PC-9 (cell line): Measurements from ENCODE around the gene IREB2. TPM values are rescaled to one million over a fixed set of nuclear protein-coding genes. Genes with fewer than 3 reads are reported as not detected.

Experiments
- BruUV-seq: library from RNA; stranded (reverse); fragments of 400-500 nt; replicated peaks from 2 replicates; lab custom pipeline; 2021; lab: Mats Ljungman, UMichigan
- CTCF ChIA-PET: fragments of 300-600 bp; sonication (Branson Sonifier 250); formaldehyde crosslinking; loops from one replicate; lab custom pipeline; 2022; ENCODE audit warnings: antibody characterized with exemption; lab: Charles Lee
- POLR2A ChIA-PET: fragments of 300-600 bp; sonication (Branson Sonifier 250); formaldehyde crosslinking; loops from one replicate; lab custom pipeline; 2022; ENCODE audit warnings: antibody characterized with exemption; ENCODE audit not compliant: unreplicated experiment; lab: Charles Lee
- DNase-seq, 2 experiments: peaks; one replicate each; pipeline versions ENCODE4 v3.0.0 to v3.0.0-alpha.2; 2015 to 2022; ENCODE audit warnings: mixed read lengths in 1 of 2
- H2AFZ ChIP-seq: fragments of 200-600 bp; sonication (generic); 2 replicates; pipeline ENCODE4 v1.8.1; 2017; ENCODE audit warnings: antibody characterized with exemption
- H3F3A ChIP-seq: fragments of 200-600 bp; sonication (generic); 2 replicates; pipeline ENCODE4 v1.8.1; 2017; ENCODE audit warnings: antibody characterized with exemption, mild to moderate bottlenecking, low read depth; ENCODE audit not compliant: insufficient read depth
- H3K27ac ChIP-seq: fragments of 200-600 bp; sonication (generic); 2 replicates; pipeline ENCODE4 v1.6.1; 2016; ENCODE audit warnings: mixed run types
- H3K27me3 ChIP-seq: fragments of 200-600 bp; sonication (generic); 2 replicates; pipeline ENCODE4 v1.6.1; 2016; ENCODE audit warnings: low read depth, mixed run types; ENCODE audit not compliant: insufficient read depth
- H3K36me3 ChIP-seq: fragments of 200-600 bp; sonication (generic); 2 replicates; pipeline ENCODE4 v1.6.1; 2016; ENCODE audit warnings: low read depth, mixed run types
- H3K4me1 ChIP-seq: fragments of 200-600 bp; sonication (generic); replicated peaks from 2 replicates; pipeline ENCODE4 v1.6.1; 2016; ENCODE audit warnings: mixed run types; ENCODE audit not compliant: insufficient read depth
- H3K4me2 ChIP-seq: fragments of 200-600 bp; sonication (generic); 2 replicates; pipeline ENCODE4 v1.6.1; 2017; ENCODE audit warnings: mixed run types
- H3K4me3 ChIP-seq: fragments of 200-600 bp; sonication (generic); 2 replicates; pipeline ENCODE4 v1.6.1; 2016; ENCODE audit warnings: mixed run types
- H3K79me2 ChIP-seq: fragments of 200-600 bp; sonication (generic); 2 replicates; pipeline ENCODE4 v1.6.1; 2017; ENCODE audit warnings: low read depth, mixed run types
- H3K9me2 ChIP-seq: fragments of 200-600 bp; sonication (generic); 2 replicates; pipeline ENCODE4 v1.8.1; 2017; ENCODE audit warnings: mild to moderate bottlenecking; ENCODE audit not compliant: insufficient read depth
- H3K9me3 ChIP-seq: fragments of 200-600 bp; sonication (generic); 2 replicates; pipeline ENCODE4 v1.8.1; 2016; ENCODE audit warnings: low read depth; ENCODE audit not compliant: insufficient read depth
- H4K20me1 ChIP-seq: fragments of 200-600 bp; sonication (generic); 2 replicates; pipeline ENCODE4 v1.8.1; 2017; ENCODE audit not compliant: insufficient read depth
- EZH2 ChIP-seq: fragments of 200-600 bp; sonication (generic); IDR thresholded peaks from 2 replicates; pipeline ENCODE4 v1.8.0; 2017; ENCODE audit warnings: antibody characterized with exemption, low read depth
- intact Hi-C: fragments of 100-400 bp; cut with micrococcal nuclease; formaldehyde crosslinking; loops from one replicate; pipeline ENCODE4 v1.10.0; 2022; ENCODE audit not compliant: unreplicated experiment
- total RNA-seq: library from RNA; stranded (reverse); gene quantifications from 2 replicates; pipeline ENCODE4 v1.2.3, GENCODE V29; 2021
- TF ChIP-seq, protein P1 (sequence below): fragments of 200-600 bp; sonication (generic); conservative IDR thresholded peaks from 2 replicates; pipeline ENCODE4 v1.6.1; 2017; ENCODE audit warnings: mixed run types, antibody characterized with exemption, mild to moderate bottlenecking, moderate library complexity

Gene IREB2
- total RNA-seq, 1 experiment from 2014 or later: 48.8 TPM

GRCh38 chr15:78421238-78421965 is 16.6 kb upstream of the IREB2 start:
- no peaks in the 10 kb centered on the region; the same call in 1 of the 2 replicates for H3K9me3 ChIP-seq
- H2AFZ ChIP-seq: no peak overlapping the region
- H3K4me1 ChIP-seq: no peaks in the 10 kb centered on the region
- TF ChIP-seq EZH2: no peak
- TF ChIP-seq, protein P1, sequence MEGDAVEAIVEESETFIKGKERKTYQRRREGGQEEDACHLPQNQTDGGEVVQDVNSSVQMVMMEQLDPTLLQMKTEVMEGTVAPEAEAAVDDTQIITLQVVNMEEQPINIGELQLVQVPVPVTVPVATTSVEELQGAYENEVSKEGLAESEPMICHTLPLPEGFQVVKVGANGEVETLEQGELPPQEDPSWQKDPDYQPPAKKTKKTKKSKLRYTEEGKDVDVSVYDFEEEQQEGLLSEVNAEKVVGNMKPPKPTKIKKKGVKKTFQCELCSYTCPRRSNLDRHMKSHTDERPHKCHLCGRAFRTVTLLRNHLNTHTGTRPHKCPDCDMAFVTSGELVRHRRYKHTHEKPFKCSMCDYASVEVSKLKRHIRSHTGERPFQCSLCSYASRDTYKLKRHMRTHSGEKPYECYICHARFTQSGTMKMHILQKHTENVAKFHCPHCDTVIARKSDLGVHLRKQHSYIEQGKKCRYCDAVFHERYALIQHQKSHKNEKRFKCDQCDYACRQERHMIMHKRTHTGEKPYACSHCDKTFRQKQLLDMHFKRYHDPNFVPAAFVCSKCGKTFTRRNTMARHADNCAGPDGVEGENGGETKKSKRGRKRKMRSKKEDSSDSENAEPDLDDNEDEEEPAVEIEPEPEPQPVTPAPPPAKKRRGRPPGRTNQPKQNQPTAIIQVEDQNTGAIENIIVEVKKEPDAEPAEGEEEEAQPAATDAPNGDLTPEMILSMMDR: no peak
- H3K4me3 ChIP-seq: no peak overlapping the region
- H3K27me3 ChIP-seq: no peaks in the 10 kb centered on the region
- POLR2A ChIA-PET: no interaction called here
- H3K79me2 ChIP-seq: no peaks in the 10 kb centered on the region
- H3K9me2 ChIP-seq: no peaks in the 10 kb centered on the region
- BruUV-seq: no TSS peak
- no peaks in the 10 kb centered on the region for H3F3A ChIP-seq
- CTCF ChIA-PET: no interaction called here
- H3K27ac ChIP-seq: no peak overlapping the region
- no peaks in the 10 kb centered on the region for H3K36me3 ChIP-seq
- intact Hi-C loops: loop anchor here (5.0 to 10.0 kb wide), 2 partner anchors 177 to 309 kb away; no protein-coding TSS in a partner anchor
- H4K20me1 ChIP-seq: no peaks in the 10 kb centered on the region
- H3K4me2 ChIP-seq: no peak overlapping the region
- no peak for DNase-seq

GRCh38 chr15:78422571-78423340 is 15.3 kb upstream of the IREB2 start:
- no peak for TF ChIP-seq EZH2
- TF ChIP-seq, protein P1: peak; percentile 90
- H3K4me1 ChIP-seq: no peaks in the 10 kb centered on the region
- no peak overlapping the region for H3K27ac ChIP-seq
- ChIA-PET CTCF (interaction anchor here (0.6 to 1.1 kb wide), 6 partner anchors 13 to 1009 kb away, joined by 3 to 6 read pairs (median 3); no protein-coding TSS in a partner anchor), POLR2A (interaction anchor here (0.5 to 0.7 kb wide), 2 partner anchors 120 to 142 kb away, joined by 4 to 13 read pairs; no protein-coding TSS in a partner anchor)
- BruUV-seq: no TSS peak
- H4K20me1 ChIP-seq: no peaks in the 10 kb centered on the region
- H3K4me2 ChIP-seq: no peak overlapping the region
- no peaks in the 10 kb centered on the region for H3K79me2 ChIP-seq
- H3K4me3 ChIP-seq: no peak overlapping the region
- no peaks in the 10 kb centered on the region for H3F3A ChIP-seq
- H3K9me2 ChIP-seq: no peaks in the 10 kb centered on the region
- no peaks in the 10 kb centered on the region; the same call in 1 of the 2 replicates for H3K9me3 ChIP-seq
- no peaks in the 10 kb centered on the region for H3K36me3 ChIP-seq
- no peaks in the 10 kb centered on the region for H3K27me3 ChIP-seq
- H2AFZ ChIP-seq: no peak overlapping the region
- peak; percentile 41 to 43 for DNase-seq
- intact Hi-C loops: loop anchor here (2.0 to 10.0 kb wide), 3 partner anchors 114 to 310 kb away; no protein-coding TSS in a partner anchor

GRCh38 chr15:78424673-78425072 is 13.3 kb upstream of the IREB2 start:
- H2AFZ ChIP-seq: no peak overlapping the region
- no peaks in the 10 kb centered on the region for H3K36me3 ChIP-seq
- H3F3A ChIP-seq: no peaks in the 10 kb centered on the region
- ChIA-PET CTCF (no interaction called here), POLR2A (no interaction called here)
- 0 out of 2 replicates have a peak, but pooled peaks cover 6% of the 10 kb centered on the region for H3K9me2 ChIP-seq
- no peaks in the 10 kb centered on the region for H3K27me3 ChIP-seq
- no peaks in the 10 kb centered on the region for H3K79me2 ChIP-seq
- no peak for TF ChIP-seq EZH2
- no TSS peak for BruUV-seq
- DNase-seq: no peak
- H4K20me1 ChIP-seq: no peaks in the 10 kb centered on the region
- H3K4me1 ChIP-seq: no peaks in the 10 kb centered on the region
- no peak overlapping the region for H3K27ac ChIP-seq
- intact Hi-C loops: loop anchor here (5.0 to 10.0 kb wide), 2 partner anchors 180 to 312 kb away; no protein-coding TSS in a partner anchor
- no peak overlapping the region for H3K4me2 ChIP-seq
- H3K4me3 ChIP-seq: no peak overlapping the region
- no peaks in the 10 kb centered on the region for H3K9me3 ChIP-seq
